ENCODE results near the gene COX15. TPM values are rescaled to one million over a fixed set of nuclear protein-coding genes. Genes with fewer than 3 reads are reported as not detected.

The COX15 gene
- total and polyA plus RNA-seq, 2 donors (not counting 3 experiments of a cell fraction or from before 2014, with no cell fraction given), result 16.6 to 34.6 TPM

DNA sequence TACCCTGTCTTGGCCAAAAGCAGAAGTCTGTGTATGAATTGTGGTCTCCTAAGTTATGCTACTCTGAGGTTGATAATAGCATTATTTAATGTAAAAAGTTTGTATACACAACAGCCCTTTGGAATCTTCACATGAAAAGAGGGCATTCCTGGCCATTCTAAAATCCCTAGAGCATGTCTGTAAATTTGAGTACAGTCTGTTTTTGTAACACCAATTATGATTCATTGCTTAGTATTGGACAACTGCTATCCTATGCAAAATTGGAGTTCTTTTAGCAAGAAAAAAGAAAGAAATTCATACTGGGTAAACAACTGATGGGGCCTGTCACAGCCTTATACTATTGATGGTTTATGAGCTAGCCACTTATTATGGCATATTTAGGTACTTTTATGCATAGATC, 10.3 kb upstream of the COX15 start:
- Histone ChIP-seq H3K79me2 (ENCODE audit: control insufficient read depth, insufficient read depth, low read length) (peaks cover 4% of the 10 kb centered on the region), H3K36me3 (ENCODE audit: control insufficient read depth in 2 of 2, extremely low read depth in 1 of 2, insufficient read depth in 2 of 2, low read length in 2 of 2) (peaks cover 8 to 12% of the 10 kb centered on the region in 2 experiments), H3K27ac (ENCODE audit: insufficient read depth, low read depth, low read length) (no peak overlapping the region), H3K9me3 (replicated peaks; ENCODE audit: control insufficient read depth, insufficient read depth, low read length) (no peaks in the 10 kb centered on the region), H2AFZ (ENCODE audit: low read depth, low read length) (no peak overlapping the region), H3K4me3 (replicated peaks in 1 of 3; ENCODE audit: insufficient read depth in 1 of 3, low read depth in 1 of 3, low read length in 3 of 3) (no peak overlapping the region), H3K4me1 (ENCODE audit: control insufficient read depth, extremely low read depth, insufficient read depth, low read length) (no peaks in the 10 kb centered on the region), H3K9me1 (replicated peaks; ENCODE audit: control insufficient read depth, extremely low read depth, insufficient read depth, low read length) (no peaks in the 10 kb centered on the region), H3K4me2 (ENCODE audit: insufficient read depth, low read length) (no peak overlapping the region), H3K9ac (replicated peaks; ENCODE audit: extremely low read depth, insufficient read depth, low read length) (no peak overlapping the region), H3K27me3 (ENCODE audit: control insufficient read depth in 2 of 2, insufficient read depth in 2 of 2, low read length in 2 of 2) (no peaks in the 10 kb centered on the region), H4K20me1 (replicated peaks; ENCODE audit: control insufficient read depth, extremely low read depth, insufficient read depth, low read length) (no peaks in the 10 kb centered on the region)
- intact Hi-C loops (cut with micrococcal nuclease), result no loop called here
- TF ChIP-seq FOS (IDR thresholded peaks at IDR 0.05; ENCODE audit: borderline replicate concordance, insufficient read depth, low read length) (no peak), GATA2 (IDR thresholded peaks at IDR 0.05; ENCODE audit: insufficient read depth, insufficient read length, low read depth, low read length) (no peak), POLR2AphosphoS5 (IDR thresholded peaks at IDR 0.05; ENCODE audit: insufficient read depth, low read depth, low read length) (no peak), POLR2A (IDR thresholded peaks at IDR 0.05; ENCODE audit: low read depth, low read length) (no peak), MYC (IDR thresholded peaks at IDR 0.05; ENCODE audit: low read depth, low read length) (no peak), JUN (IDR thresholded peaks at IDR 0.05; ENCODE audit: borderline replicate concordance, insufficient read depth, insufficient read length, low read depth) (no peak), EZH2 (IDR thresholded peaks at IDR 0.05; ENCODE audit: borderline replicate concordance, low read depth, low read length, severe bottlenecking) (no peak)
- TF ChIP-seq, protein P1, sequence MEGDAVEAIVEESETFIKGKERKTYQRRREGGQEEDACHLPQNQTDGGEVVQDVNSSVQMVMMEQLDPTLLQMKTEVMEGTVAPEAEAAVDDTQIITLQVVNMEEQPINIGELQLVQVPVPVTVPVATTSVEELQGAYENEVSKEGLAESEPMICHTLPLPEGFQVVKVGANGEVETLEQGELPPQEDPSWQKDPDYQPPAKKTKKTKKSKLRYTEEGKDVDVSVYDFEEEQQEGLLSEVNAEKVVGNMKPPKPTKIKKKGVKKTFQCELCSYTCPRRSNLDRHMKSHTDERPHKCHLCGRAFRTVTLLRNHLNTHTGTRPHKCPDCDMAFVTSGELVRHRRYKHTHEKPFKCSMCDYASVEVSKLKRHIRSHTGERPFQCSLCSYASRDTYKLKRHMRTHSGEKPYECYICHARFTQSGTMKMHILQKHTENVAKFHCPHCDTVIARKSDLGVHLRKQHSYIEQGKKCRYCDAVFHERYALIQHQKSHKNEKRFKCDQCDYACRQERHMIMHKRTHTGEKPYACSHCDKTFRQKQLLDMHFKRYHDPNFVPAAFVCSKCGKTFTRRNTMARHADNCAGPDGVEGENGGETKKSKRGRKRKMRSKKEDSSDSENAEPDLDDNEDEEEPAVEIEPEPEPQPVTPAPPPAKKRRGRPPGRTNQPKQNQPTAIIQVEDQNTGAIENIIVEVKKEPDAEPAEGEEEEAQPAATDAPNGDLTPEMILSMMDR (IDR thresholded peaks at IDR 0.05; ENCODE audit: extremely low read depth in 1 of 2, insufficient read depth in 1 of 2, low read depth in 1 of 2, low read length in 2 of 2), result no peak
- TF ChIP-seq, protein P2, sequence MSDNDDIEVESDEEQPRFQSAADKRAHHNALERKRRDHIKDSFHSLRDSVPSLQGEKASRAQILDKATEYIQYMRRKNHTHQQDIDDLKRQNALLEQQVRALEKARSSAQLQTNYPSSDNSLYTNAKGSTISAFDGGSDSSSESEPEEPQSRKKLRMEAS (IDR thresholded peaks at IDR 0.05; ENCODE audit: insufficient read depth, insufficient read length), result no peak
- dilution Hi-C loops (cut with MboI; ENCODE audit: extremely low pct_ligation_motif_present, low sequenced_read_pairs), result no loop called here
- ChIA-PET POLR2A (no interaction called here), CTCF (interaction anchor here (0.6 to 1.9 kb wide), 2 partner anchors 10 to 104 kb away, joined by 3 to 4 read pairs; partner anchors contain the start of genes COX15 and CUTC)
- DNase-seq (ENCODE audit: low read depth, low spot score) (no peak), FAIRE-seq (no peak)
- no TSS peak for BruUV-seq (replicated peaks)
